GM12878 (cell line): ENCODE measurements around the gene OOSP3.

ENCODE experiments used
- TAF1 ChIP-seq: IDR thresholded peaks from 2 replicates; pipeline ENCODE4 v1.6.1; 2011; ENCODE audit warnings: mild to moderate bottlenecking, low read depth, low read length, borderline replicate concordance
- TF ChIP-seq, protein P1 (sequence below), 3 experiments: IDR thresholded peaks in 2 of 3; conservative IDR thresholded peaks in 1 of 3; 2 replicates each; pipeline ENCODE4 v1.5.1; 2011; ENCODE audit warnings: low read depth in 3 of 3, low read length in 3 of 3, mild to moderate bottlenecking in 3 of 3, control low read depth in 2 of 3, moderate library complexity in 2 of 3, inconsistent platforms in 1 of 3, mixed read lengths in 1 of 3; ENCODE audit not compliant: control insufficient read depth in 2 of 3, insufficient read depth in 1 of 3; ENCODE audit errors: extremely low read depth in 1 of 3

DNA sequence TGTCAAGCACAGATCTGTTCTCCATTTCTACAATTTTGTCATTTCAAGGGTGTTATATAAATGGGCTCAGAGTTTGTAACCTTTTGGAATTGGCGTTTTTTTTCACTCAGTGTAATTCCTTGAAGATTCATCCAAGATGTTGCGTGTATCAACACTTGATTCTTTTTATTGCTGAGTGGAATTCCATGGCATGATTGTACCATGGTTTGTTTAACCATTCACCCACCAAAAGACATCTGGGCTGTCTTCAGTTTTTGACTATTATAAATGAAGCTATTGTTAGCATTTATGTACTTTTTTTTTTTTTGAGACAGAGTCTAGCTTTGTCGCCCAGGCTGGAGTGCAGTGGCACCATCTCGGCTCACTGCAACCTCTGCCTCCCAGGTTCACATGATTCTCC lies 62.5 kb downstream of the OOSP3 start:
- TF ChIP-seq TAF1 = no peak
- TF ChIP-seq, protein P1, sequence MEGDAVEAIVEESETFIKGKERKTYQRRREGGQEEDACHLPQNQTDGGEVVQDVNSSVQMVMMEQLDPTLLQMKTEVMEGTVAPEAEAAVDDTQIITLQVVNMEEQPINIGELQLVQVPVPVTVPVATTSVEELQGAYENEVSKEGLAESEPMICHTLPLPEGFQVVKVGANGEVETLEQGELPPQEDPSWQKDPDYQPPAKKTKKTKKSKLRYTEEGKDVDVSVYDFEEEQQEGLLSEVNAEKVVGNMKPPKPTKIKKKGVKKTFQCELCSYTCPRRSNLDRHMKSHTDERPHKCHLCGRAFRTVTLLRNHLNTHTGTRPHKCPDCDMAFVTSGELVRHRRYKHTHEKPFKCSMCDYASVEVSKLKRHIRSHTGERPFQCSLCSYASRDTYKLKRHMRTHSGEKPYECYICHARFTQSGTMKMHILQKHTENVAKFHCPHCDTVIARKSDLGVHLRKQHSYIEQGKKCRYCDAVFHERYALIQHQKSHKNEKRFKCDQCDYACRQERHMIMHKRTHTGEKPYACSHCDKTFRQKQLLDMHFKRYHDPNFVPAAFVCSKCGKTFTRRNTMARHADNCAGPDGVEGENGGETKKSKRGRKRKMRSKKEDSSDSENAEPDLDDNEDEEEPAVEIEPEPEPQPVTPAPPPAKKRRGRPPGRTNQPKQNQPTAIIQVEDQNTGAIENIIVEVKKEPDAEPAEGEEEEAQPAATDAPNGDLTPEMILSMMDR (IDR thresholded peaks at IDR 0.05 in 2 of 3, conservative IDR thresholded peaks at IDR 0.05 in 1 of 3; ENCODE audit: control insufficient read depth in 2 of 3, extremely low read depth in 1 of 3, insufficient read depth in 1 of 3, low read depth in 3 of 3, low read length in 3 of 3) = no peak
